ENCODE results near the gene CITED4.

Gene CITED4

GRCh38 chr1:40817791-40818263, 44.3 kb downstream of the CITED4 start:
- no peak for DNase-seq (ENCODE audit: low read depth)
- H3K4me3 ChIP-seq (ENCODE audit: control insufficient read depth, low read depth, low read length), result no peak overlapping the region
- no peak for TF ChIP-seq CTCF (IDR thresholded peaks at IDR 0.05; ENCODE audit: control insufficient read depth, insufficient read depth, low read depth, low read length, missing control alignments)

- no peak overlapping the region for H3K4me3 ChIP-seq (ENCODE audit: control insufficient read depth, low read depth, low read length)
- TF ChIP-seq CTCF (IDR thresholded peaks at IDR 0.05; ENCODE audit: control insufficient read depth, insufficient read depth, low read depth, low read length, missing control alignments), result no peak
- no peak for DNase-seq (ENCODE audit: low read depth)
Observed at GRCh38 chr1:40815420-40815819, 46.7 kb downstream of the CITED4 start.

Measured in AG09309 (cell line).